Aorta (tissue), 5 donors: Measurements from ENCODE around the gene SSBP4. TPM values are rescaled to one million over a fixed set of nuclear protein-coding genes. Genes with fewer than 3 reads are reported as not detected.
A peak's percentile ranks its signal among the peaks of the same experiment; 100 is the strongest.

ENCODE experiments used
- ATAC-seq: fragments of 200-7000 bp; cut with Tn5 transposase; one replicate; pipeline ENCODE4 v1.9.1; 2022; ENCODE audit warnings: moderate library complexity; ENCODE audit not compliant: low FRiP score
- DNase-seq, 2 donors: peaks; one replicate each; pipeline ENCODE4 v3.0.0-alpha.2; 2020
- H3K27ac ChIP-seq, 2 donors: one replicate each; pipeline ENCODE4 v1.5.1; 2013; ENCODE audit warnings: low read length in 2 of 2, mild to moderate bottlenecking in 2 of 2, moderate library complexity in 2 of 2, control low read depth in 1 of 2, inconsistent platforms in 1 of 2, low read depth in 1 of 2
- H3K27me3 ChIP-seq, 2 donors: one replicate each; pipeline ENCODE4 v1.6.1; 2013; ENCODE audit warnings: control low read depth in 1 of 2, low read length in 1 of 2, mild to moderate bottlenecking in 1 of 2, moderate library complexity in 1 of 2; ENCODE audit not compliant: insufficient read depth in 2 of 2, control insufficient read depth in 1 of 2
- H3K36me3 ChIP-seq, 2 donors: one replicate each; pipeline ENCODE4 v1.6.1; 2013; ENCODE audit warnings: control low read depth in 1 of 2, low read length in 1 of 2, mild to moderate bottlenecking in 1 of 2; ENCODE audit not compliant: insufficient read depth in 2 of 2, control insufficient read depth in 1 of 2
- H3K4me1 ChIP-seq, 2 donors: one replicate each; pipeline ENCODE4 v1.6.1; 2013; ENCODE audit warnings: low read length in 2 of 2, control low read depth in 1 of 2, mild to moderate bottlenecking in 1 of 2, moderate library complexity in 1 of 2; ENCODE audit not compliant: insufficient read depth in 2 of 2, control insufficient read depth in 1 of 2
- H3K4me3 ChIP-seq, 2 donors: one replicate each; pipeline ENCODE4 v1.5.1; 2013; ENCODE audit warnings: low read length in 2 of 2, control low read depth in 1 of 2, mild to moderate bottlenecking in 1 of 2
- H3K9me3 ChIP-seq: one replicate; pipeline ENCODE4 v1.6.1; 2013; ENCODE audit warnings: mild to moderate bottlenecking, low read length; ENCODE audit not compliant: control insufficient read depth
- WGBS, 2 donors: extraction: QIAGEN DNeasy Blood & Tissue Kit; methylation state at CpG; one replicate each; pipeline ENCODE4 v1.1.7; 2013; 5-methylcytosine and 5-hydroxymethylcytosine counted together
- intact Hi-C, 2 donors: fragments of 100-400 bp; cut with DNase I; formaldehyde crosslinking; loops; one replicate each; pipeline versions ENCODE4 v1.14.2 to v1.15.0; 2022
- polyA plus RNA-seq, 2 donors: library from polyadenylated mRNA; stranded (reverse); fragments of 200-250 nt; gene quantifications; one replicate each; pipeline ENCODE4 v1.2.3, GENCODE V29; 2013
- total RNA-seq, 2 donors: library from RNA; stranded (reverse); fragmentation: NEBNext Ultra II Directional; extraction: Animal tissue kit (Norgen Biotek cat#: 25700); gene quantifications; one replicate each; pipeline ENCODE4 v1.2.1, GENCODE V29; 2021
- donor health status: healthy with polysubstance abuse.
- donor health status: Bipolar disorder and iron deficiency.
- donor health status: DM: no; HTN: no; CAD: no.
- donor health status: DM: no; HTN: no; CAD: no.
- donor health status: DM: yes; HTN: yes; CAD: no.

Gene SSBP4
- total and polyA plus RNA-seq, 4 donors: 40.6 to 150 (median 70.4) TPM

DNA sequence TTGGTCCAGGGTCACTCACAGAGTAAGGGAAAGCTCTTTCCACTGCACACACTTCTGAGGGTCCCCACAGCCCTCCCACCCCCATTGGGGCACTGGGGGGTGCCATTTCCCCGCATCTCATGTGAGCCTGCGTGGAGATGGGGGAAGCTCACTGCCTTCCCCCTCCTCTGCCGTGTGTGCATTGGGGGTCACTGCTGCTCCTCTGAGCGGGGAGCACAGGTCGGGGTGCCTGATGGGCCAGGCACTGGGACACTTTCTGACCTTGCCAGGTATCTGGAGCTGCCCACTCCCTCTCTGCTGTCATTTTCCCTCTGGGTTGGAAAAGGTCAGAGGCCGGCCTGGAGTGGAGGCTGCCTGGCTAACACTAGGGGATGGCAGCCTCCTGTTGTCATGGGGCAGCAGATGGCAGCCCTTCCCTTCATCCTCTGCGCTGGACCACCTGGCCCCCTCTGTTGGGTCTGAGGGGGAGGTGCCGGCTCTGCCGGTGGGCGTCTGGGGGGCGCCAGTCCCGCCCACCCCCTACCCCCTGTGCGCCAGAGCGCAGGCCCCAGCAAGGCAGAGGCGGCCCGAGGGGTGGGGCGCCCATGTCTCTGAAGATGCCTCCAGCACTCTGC lies 9.1 kb downstream of the SSBP4 start:
- H3K9me3 ChIP-seq: no peaks in the 10 kb centered on the region
- H3K4me3 ChIP-seq: no peak overlapping the region
- WGBS, 2 donors: 77 to 80% methylated on average over 17 of the region's 17 CpGs
- ATAC-seq (no peak), DNase-seq (no peak)
- no peak overlapping the region for H3K27ac ChIP-seq
- intact Hi-C loops: no loop called here
- H3K27me3 ChIP-seq: no peaks in the 10 kb centered on the region
- H3K36me3 ChIP-seq: no peaks in the 10 kb centered on the region
- H3K4me1 ChIP-seq: no peaks in the 10 kb centered on the region

DNA sequence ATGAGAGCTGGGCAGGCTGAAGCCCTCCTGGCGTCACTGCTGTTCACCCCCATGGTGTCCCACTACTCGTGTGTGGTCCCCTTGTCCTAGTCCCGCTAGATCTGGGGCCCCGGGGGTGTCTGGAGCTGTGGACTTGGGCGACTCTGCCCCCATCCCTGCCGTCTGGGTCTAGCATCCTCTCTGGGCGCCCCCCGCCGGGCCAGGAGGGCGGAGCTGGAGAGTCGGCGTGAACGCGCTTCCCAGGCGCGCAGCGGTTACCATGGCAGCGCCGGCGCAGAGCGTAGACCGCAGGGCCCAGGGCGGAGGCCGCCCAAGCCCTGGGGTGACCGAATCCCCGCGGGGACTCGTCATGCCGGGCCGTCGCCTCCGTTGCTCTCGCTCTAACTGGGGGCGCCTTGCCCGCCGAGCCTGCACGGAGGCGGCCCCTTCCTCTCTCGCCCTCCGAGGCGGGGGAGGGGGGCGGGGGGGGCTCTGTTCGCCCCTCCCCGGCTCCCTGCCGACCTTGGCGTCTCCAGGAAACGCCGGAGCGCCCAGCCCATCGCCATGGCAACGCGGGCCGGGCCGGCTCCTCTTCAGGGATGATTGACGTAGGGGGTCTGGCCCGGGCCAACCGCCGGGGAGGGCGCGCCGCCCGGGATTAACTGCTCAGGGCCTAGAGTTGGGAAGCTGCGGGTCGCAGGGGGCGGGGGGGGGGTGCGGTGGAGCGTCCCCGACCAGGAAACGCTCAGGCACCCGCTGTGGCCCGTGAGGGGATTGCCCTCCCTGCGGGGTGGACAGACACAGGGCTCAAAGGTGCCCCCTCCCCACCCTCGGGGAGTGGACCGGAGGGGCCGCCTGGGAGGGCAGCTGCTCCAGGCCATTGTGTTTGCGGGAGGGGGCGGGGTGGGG lies 9.8 kb downstream of the SSBP4 start:
- Histone ChIP-seq H3K4me1 (no peaks in the 10 kb centered on the region), H3K27ac (peak overlapping the region in 1 of 2 donors; percentile 4), H3K36me3 (no peaks in the 10 kb centered on the region), H3K27me3 (no peaks in the 10 kb centered on the region), H3K4me3 (no peak overlapping the region), H3K9me3 (no peaks in the 10 kb centered on the region)
- DNase-seq (peak; percentile 87 to 94), ATAC-seq (peak; percentile 61)
- 7 to 8% methylated on average over 62 to 77 of the region's 77 CpGs for WGBS, 2 donors
- intact Hi-C loops: no loop called here

DNA sequence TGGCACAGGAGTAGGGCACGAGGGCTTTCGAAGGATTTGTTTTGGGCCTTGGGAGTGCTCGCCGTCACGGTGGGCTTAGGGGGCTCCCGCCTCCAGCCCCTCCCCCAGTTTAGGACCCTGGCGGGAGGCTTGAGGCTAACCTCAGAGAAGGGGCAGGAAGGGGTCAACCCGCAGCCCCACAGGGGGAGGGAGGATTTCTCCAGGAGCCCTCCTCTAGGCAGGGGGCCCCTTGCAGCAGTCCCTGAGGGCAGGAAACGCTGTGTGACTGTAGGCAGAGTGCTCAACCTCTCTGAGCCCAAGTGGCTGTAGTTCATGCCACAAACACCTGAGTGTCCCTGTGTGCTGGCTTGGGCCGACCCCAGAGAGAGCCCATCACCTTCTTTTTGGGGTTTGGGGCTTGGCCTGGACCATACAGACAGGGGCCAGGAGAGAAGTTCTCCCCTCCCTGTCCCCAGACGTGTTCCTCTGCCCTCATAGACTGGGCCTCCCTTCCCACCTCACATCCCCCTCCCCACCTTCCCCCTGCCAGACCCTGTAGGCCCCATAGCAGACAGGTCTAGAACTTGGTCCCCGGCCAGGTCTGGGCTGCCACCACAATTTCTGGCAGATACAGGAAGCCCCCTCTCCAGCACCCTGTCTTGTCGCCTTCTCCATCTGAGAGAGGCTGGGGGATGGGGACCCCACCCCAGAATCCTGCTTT lies 10.7 kb downstream of the SSBP4 start:
- ATAC-seq (no peak), DNase-seq (peak in 1 of 2 donors; percentile 52)
- intact Hi-C loops: no loop called here
- H3K4me1 ChIP-seq: no peaks in the 10 kb centered on the region
- H3K9me3 ChIP-seq: no peaks in the 10 kb centered on the region
- no peaks in the 10 kb centered on the region for H3K27me3 ChIP-seq
- H3K4me3 ChIP-seq: no peak overlapping the region
- H3K27ac ChIP-seq: no peak overlapping the region
- H3K36me3 ChIP-seq: no peaks in the 10 kb centered on the region
- WGBS, 2 donors: 57 to 61% methylated on average over 12 to 13 of the region's 13 CpGs

- H3K27ac ChIP-seq: no peak overlapping the region
- intact Hi-C loops: no loop called here
Measured at GRCh38 chr19:18430417-18431144, 11.4 kb downstream of the SSBP4 start.

DNA sequence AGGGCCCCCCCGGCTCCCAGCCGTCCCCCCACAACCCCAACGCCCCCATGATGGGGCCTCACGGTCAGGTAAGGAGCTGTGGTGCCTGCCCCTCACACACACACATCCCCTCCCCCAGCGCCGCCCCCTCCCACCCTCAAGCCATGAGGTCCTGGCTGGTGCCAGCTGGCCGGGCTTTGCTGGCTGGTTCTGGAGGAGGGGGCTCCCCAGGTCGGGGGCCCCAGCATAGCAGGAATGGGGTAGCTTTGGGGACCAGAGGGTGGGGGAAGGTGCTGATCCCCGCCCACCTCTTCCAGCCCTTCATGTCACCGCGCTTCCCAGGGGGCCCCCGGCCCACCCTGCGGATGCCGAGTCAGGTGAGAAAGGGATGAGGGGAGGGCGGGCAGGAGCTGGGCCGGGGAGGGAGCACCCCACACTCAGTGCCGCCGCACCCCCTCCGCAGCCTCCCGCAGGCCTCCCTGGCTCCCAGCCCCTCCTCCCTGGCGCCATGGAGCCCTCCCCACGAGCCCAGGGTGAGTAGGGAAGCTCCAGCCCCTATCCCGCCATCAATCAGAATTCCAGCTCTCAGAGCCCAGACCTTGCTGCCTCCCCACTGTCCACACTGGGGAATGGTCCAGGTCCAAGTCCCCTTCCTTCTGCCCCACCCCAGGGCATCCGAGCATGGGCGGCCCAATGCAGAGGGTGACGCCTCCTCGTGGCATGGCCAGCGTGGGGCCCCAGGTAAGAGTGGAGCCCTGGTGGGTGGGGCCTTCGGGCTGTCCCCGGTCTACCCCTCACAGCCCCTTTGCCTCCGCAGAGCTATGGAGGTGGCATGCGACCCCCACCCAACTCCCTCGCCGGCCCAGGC lies 12.4 kb downstream of the SSBP4 start:
- H3K4me3 ChIP-seq: no peak overlapping the region
- H3K4me1 ChIP-seq: no peaks in the 10 kb centered on the region
- no peak for ATAC-seq
- intact Hi-C loops: no loop called here
- no peak for DNase-seq
- H3K27me3 ChIP-seq: no peaks in the 10 kb centered on the region
- 81 to 85% methylated on average over 32 to 34 of the region's 34 CpGs for WGBS, 2 donors
- H3K9me3 ChIP-seq: no peaks in the 10 kb centered on the region
- no peaks in the 10 kb centered on the region for H3K36me3 ChIP-seq
- no peak overlapping the region for H3K27ac ChIP-seq

More at GRCh38 chr19:18430417-18431144, 11.4 kb downstream of the SSBP4 start:
- Histone ChIP-seq H3K36me3 (no peaks in the 10 kb centered on the region), H3K27me3 (no peaks in the 10 kb centered on the region), H3K9me3 (no peaks in the 10 kb centered on the region), H3K4me1 (no peaks in the 10 kb centered on the region), H3K4me3 (no peak overlapping the region)
- DNase-seq: peak in 1 of 2 donors; percentile 57
- 84 to 87% methylated on average over 21 of the region's 21 CpGs for WGBS, 2 donors
- no peak for ATAC-seq

DNA sequence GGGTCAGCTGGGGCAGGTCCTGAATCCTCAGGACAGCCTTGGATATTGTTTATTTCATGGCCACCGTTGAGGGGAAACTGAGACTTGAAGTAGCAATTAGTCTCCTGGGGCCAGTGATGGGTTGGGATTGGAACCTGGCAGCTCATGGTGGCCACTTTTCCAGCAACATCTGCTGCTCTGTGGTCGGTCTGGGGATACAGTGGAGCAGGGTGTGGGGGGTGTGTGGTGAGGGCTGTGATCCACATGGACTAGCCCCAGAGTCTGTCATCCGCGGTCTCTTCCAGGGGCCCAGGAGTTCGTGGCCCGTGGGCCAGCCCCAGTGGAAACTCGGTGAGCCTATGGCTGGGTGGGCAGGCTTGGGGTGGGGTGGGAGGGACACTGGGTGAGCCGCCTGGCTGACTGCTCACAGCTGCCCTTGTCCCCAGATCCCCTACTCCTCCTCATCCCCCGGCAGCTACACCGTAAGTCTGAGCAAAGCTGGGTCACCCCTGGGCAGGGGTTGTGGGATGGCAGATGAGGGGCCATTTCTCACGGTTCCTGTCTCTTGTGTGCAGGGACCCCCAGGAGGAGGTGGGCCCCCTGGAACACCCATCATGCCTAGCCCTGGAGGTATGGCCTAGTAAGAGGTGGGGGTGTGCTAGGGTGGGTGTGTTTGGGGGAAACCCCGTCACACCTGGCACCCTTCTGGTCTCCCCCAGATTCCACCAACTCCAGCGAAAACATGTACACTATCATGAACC lies 13.2 kb downstream of the SSBP4 start:
- Histone ChIP-seq H3K27ac (no peak overlapping the region), H3K4me3 (no peak overlapping the region), H3K4me1 (no peaks in the 10 kb centered on the region), H3K36me3 (no peaks in the 10 kb centered on the region), H3K9me3 (no peaks in the 10 kb centered on the region), H3K27me3 (no peaks in the 10 kb centered on the region)
- no peak for DNase-seq
- 81 to 85% methylated on average over 13 of the region's 13 CpGs for WGBS, 2 donors
- no peak for ATAC-seq
- intact Hi-C loops: no loop called here

GRCh38 chr19:18433015-18433691 lies 14.0 kb downstream of the SSBP4 start:
- no peak overlapping the region for H3K27ac ChIP-seq
- H3K27me3 ChIP-seq: no peaks in the 10 kb centered on the region
- no peaks in the 10 kb centered on the region for H3K36me3 ChIP-seq
- no peaks in the 10 kb centered on the region for H3K4me1 ChIP-seq
- DNase-seq (no peak), ATAC-seq (no peak)
- intact Hi-C loops: no loop called here
- H3K9me3 ChIP-seq: no peaks in the 10 kb centered on the region
- 16 to 24% methylated on average over 39 to 59 of the region's 59 CpGs for WGBS, 2 donors
- peak overlapping the region in 1 of 2 donors; percentile 11 for H3K4me3 ChIP-seq
